Suprapubic skin (tissue), 4 donors: ENCODE data around the gene STIP1. TPM values are rescaled to one million over a fixed set of nuclear protein-coding genes. Genes with fewer than 3 reads are reported as not detected.

Experiments used
- DNase-seq, 2 donors: peaks; one replicate each; pipeline ENCODE4 v3.0.0-alpha.2; 2019; ENCODE audit warnings: low spot score in 2 of 2
- H3K27ac ChIP-seq: fragments of 200-600 bp; sonication (generic); one replicate; pipeline ENCODE4 v1.5.1; 2019
- H3K27me3 ChIP-seq: fragments of 200-600 bp; sonication (generic); one replicate; pipeline ENCODE4 v1.5.1; 2019
- H3K36me3 ChIP-seq: fragments of 200-600 bp; sonication (generic); one replicate; pipeline ENCODE4 v1.5.1; 2019
- H3K4me1 ChIP-seq: fragments of 200-600 bp; sonication (generic); one replicate; pipeline ENCODE4 v1.5.1; 2019
- H3K4me3 ChIP-seq: fragments of 200-600 bp; sonication (generic); one replicate; pipeline ENCODE4 v1.5.1; 2019; ENCODE audit warnings: mild to moderate bottlenecking
- H3K9me3 ChIP-seq: fragments of 200-600 bp; sonication (generic); one replicate; pipeline ENCODE4 v1.5.1; 2019
- CTCF ChIP-seq, 2 donors: fragments of 200-600 bp in 1 of 2; fragments of 450-650 bp in 1 of 2; sonication (generic) in 1 of 2; IDR thresholded peaks; one replicate each; pipeline ENCODE4 v1.5.1; 2016 to 2019; ENCODE audit warnings: antibody characterized with exemption in 2 of 2, mild to moderate bottlenecking in 1 of 2, moderate library complexity in 1 of 2
- EP300 ChIP-seq: sonication (generic); formaldehyde crosslinking; IDR thresholded peaks from one replicate; pipeline ENCODE4 v1.6.1; 2017; ENCODE audit warnings: antibody characterized with exemption
- POLR2A ChIP-seq, 2 donors: fragments of 450-650 bp; IDR thresholded peaks; one replicate each; pipeline ENCODE4 v1.6.1; 2017; ENCODE audit warnings: antibody characterized with exemption in 2 of 2, mild to moderate bottlenecking in 2 of 2, moderate library complexity in 2 of 2
- POLR2AphosphoS5 ChIP-seq, 3 donors: sonication (generic); formaldehyde crosslinking; IDR thresholded peaks; one replicate each; pipeline ENCODE4 v1.6.1; 2017; ENCODE audit warnings: antibody characterized with exemption in 3 of 3
- WGBS: methylation state at CpG from one replicate; pipeline ENCODE4 v1.1.5; 2018; 5-methylcytosine and 5-hydroxymethylcytosine counted together
- total RNA-seq, 4 donors: library from RNA; depleted of rRNA; stranded (reverse); fragments of >200 nt; gene quantifications; one replicate each; pipeline ENCODE4 v1.1.0, GENCODE V29; 2016

STIP1 gene
- total RNA-seq = 10 to 100 TPM; 47.1 to 93.9 (median 87.4) TPM

DNA sequence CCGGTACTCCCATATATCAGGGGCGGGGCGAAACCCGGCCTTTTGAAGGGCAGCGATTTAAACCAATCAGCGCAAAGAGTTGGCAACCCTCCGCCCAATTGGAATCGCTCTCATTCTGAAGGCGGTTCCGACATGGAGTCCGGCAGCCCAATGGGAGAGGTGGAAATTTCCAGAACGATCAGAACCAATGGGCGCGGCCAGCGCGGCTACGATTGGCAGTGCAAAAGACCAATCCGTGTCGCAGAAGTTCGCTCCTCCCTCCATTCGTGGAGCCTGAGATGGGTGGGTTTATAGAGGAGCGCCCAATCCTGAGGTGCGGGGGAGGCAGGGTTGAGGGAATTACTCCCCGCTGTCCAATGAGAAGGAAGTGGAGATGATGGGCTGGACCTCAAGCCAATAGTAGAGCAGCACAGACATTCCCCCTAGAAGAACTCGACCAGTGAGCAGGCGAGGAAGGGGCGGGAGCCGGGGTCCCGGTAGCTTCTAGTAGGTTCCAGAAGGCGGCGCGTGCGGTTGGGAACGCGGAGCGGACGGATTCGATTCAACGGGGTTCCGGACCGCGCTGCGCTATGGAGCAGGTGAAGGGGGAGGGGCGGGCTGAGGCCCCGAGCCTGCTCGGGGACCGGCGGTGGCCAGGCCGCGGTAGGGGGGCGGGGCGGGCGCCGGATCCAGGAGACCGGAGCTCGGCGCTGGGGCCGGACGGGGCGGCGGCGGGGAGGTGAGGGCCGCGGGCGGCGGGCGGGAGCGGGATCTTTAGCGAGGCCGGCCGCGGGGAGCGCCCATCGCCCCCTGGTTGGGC, at the start of gene STIP1:
STIP1 (plus strand) TSS at position 479 of the 799 bp plus-strand sequence; CDS start at position 570, 91 bp downstream.
- peak; percentile 100 for DNase-seq
- TF ChIP-seq POLR2AphosphoS5 (IDR thresholded peaks at IDR 0.05) (peak in 1 of 3 donors; percentile 69), CTCF (IDR thresholded peaks at IDR 0.05) (peak in 1 of 2 donors; percentile 53), EP300 (no peak), POLR2A (IDR thresholded peaks at IDR 0.05) (no peak)
- H3K4me3 ChIP-seq = no peak within 1 kb of the TSS
- no peaks in the 10 kb centered on the region for H3K27me3 ChIP-seq
- WGBS = 0% methylated on average over 17 of the region's 74 CpGs
- H3K4me1 ChIP-seq = peaks cover 61% of the 10 kb centered on the region
- no peaks in the 10 kb centered on the region for H3K36me3 ChIP-seq
- no peaks in the 10 kb centered on the region for H3K9me3 ChIP-seq
- H3K27ac ChIP-seq = peak within 1 kb of the TSS; percentile 94

GRCh38 chr11:64136765-64137441, 49.1 kb upstream of the STIP1 start:
- WGBS = 84% methylated on average over 17 of the region's 17 CpGs
- no peaks in the 10 kb centered on the region for H3K36me3 ChIP-seq
- no peak for DNase-seq
- H3K27me3 ChIP-seq = no peaks in the 10 kb centered on the region
- H3K27ac ChIP-seq = no peak overlapping the region
- no peak overlapping the region for H3K4me3 ChIP-seq
- no peaks in the 10 kb centered on the region for H3K9me3 ChIP-seq
- no peak for TF ChIP-seq EP300
- TF ChIP-seq POLR2AphosphoS5 (IDR thresholded peaks at IDR 0.05) = no peak
- no peak for TF ChIP-seq CTCF (IDR thresholded peaks at IDR 0.05)
- TF ChIP-seq POLR2A (IDR thresholded peaks at IDR 0.05) = no peak
- H3K4me1 ChIP-seq = no peaks in the 10 kb centered on the region

GRCh38 chr11:64138398-64138797, 47.6 kb upstream of the STIP1 start:
- WGBS = 71% methylated on average over 16 of the region's 16 CpGs
- no peaks in the 10 kb centered on the region for H3K27me3 ChIP-seq
- H3K36me3 ChIP-seq = no peaks in the 10 kb centered on the region
- DNase-seq = no peak
- H3K9me3 ChIP-seq = no peaks in the 10 kb centered on the region
- no peak overlapping the region for H3K27ac ChIP-seq
- no peak overlapping the region for H3K4me3 ChIP-seq
- H3K4me1 ChIP-seq = no peaks in the 10 kb centered on the region
- TF ChIP-seq EP300 (no peak), POLR2A (IDR thresholded peaks at IDR 0.05) (no peak), CTCF (IDR thresholded peaks at IDR 0.05) (no peak), POLR2AphosphoS5 (IDR thresholded peaks at IDR 0.05) (no peak)

GRCh38 chr11:64139049-64139448, 46.9 kb upstream of the STIP1 start:
- Histone ChIP-seq H3K27me3 (no peaks in the 10 kb centered on the region), H3K9me3 (no peaks in the 10 kb centered on the region), H3K36me3 (no peaks in the 10 kb centered on the region), H3K27ac (no peak overlapping the region), H3K4me3 (no peak overlapping the region), H3K4me1 (no peaks in the 10 kb centered on the region)
- TF ChIP-seq CTCF (IDR thresholded peaks at IDR 0.05) (no peak), EP300 (no peak), POLR2AphosphoS5 (IDR thresholded peaks at IDR 0.05) (no peak)
- WGBS = 84% methylated on average over 13 of the region's 15 CpGs
- DNase-seq = no peak

GRCh38 chr11:64140082-64140481, 45.9 kb upstream of the STIP1 start:
- no peaks in the 10 kb centered on the region for H3K4me1 ChIP-seq
- no peaks in the 10 kb centered on the region for H3K36me3 ChIP-seq
- DNase-seq = no peak
- TF ChIP-seq POLR2A (IDR thresholded peaks at IDR 0.05) (no peak), POLR2AphosphoS5 (IDR thresholded peaks at IDR 0.05) (no peak), EP300 (no peak)
- 78% methylated on average over 1 of the region's 8 CpGs for WGBS
- no peak overlapping the region for H3K4me3 ChIP-seq
- no peak overlapping the region for H3K27ac ChIP-seq
- H3K27me3 ChIP-seq = no peaks in the 10 kb centered on the region
- no peaks in the 10 kb centered on the region for H3K9me3 ChIP-seq
